HG03108 (cell line): ENCODE measurements around the gene WNT3A.

ENCODE experiments used
- ATAC-seq: cut with Tn5 transposase; IDR thresholded peaks from one replicate; pipeline ENCODE4 v1.9.1; 2021; ENCODE audit warnings: moderate library complexity; ENCODE audit not compliant: unreplicated experiment

Gene WNT3A

GRCh38 chr1:227999056-227999930, 7.5 kb upstream of the WNT3A start:
- ATAC-seq: peak; percentile 62

- no peak for ATAC-seq
These were observed 6.4 kb upstream of the WNT3A start for GRCh38 chr1:228000416-228000815.

- no peak for ATAC-seq
These were observed 5.8 kb upstream of the WNT3A start for GRCh38 chr1:228000836-228001563.

GRCh38 chr1:228001738-228002535, 4.9 kb upstream of the WNT3A start:
- ATAC-seq: no peak

- no peak for ATAC-seq
These were observed 4.0 kb upstream of the WNT3A start for GRCh38 chr1:228002792-228003191.

GRCh38 chr1:228003461-228004330, 3.1 kb upstream of the WNT3A start:
- ATAC-seq: no peak

- ATAC-seq: peak; percentile 47
These were observed 2.4 kb upstream of the WNT3A start for GRCh38 chr1:228004331-228004855.

GRCh38 chr1:228004856-228005462, 1.8 kb upstream of the WNT3A start:
- no peak for ATAC-seq

GRCh38 chr1:228005511-228006033, 1.2 kb upstream of the WNT3A start:
- ATAC-seq: no peak

- no peak for ATAC-seq
These were observed 588 bp upstream of the WNT3A start for GRCh38 chr1:228006034-228006785.

GRCh38 chr1:228007049-228007800, 427 bp downstream of the WNT3A start:
- ATAC-seq: no peak

GRCh38 chr1:228007801-228008341, 1.1 kb downstream of the WNT3A start:
- ATAC-seq: no peak

GRCh38 chr1:228008391-228009115, 1.8 kb downstream of the WNT3A start:
- ATAC-seq: no peak

- ATAC-seq: no peak
These were observed 2.5 kb downstream of the WNT3A start for GRCh38 chr1:228009116-228009827.

GRCh38 chr1:228009828-228010775, 3.3 kb downstream of the WNT3A start:
- peak; percentile 49 for ATAC-seq
